Measurements from ENCODE around the gene THRSP.
"Not testable (repeated sequence)": the region's sequence is repeated elsewhere in the genome, so short reads cannot be mapped to it uniquely, and the experiment has no call there.

Gene THRSP

DNA sequence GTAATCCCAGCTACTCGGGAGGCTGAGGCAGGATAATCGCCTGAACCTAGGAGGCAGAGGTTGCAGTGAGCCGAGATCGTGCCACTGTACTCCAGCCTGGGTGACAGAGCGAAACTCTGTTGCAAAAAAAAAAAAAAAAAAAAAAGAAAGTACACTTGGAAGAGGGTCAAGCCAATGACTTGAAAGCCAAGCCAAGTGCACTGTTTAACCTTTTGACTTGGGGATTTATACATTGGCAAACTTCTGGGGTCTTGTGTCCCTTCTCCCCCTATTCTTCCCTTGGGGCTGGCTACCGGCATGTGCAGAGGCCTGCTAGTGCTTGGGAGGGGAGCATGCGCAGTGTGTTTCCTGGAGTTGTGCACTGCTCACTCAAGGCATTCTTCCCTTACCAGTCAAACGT, 14.3 kb upstream of the THRSP start:
- TF ChIP-seq, protein P1, sequence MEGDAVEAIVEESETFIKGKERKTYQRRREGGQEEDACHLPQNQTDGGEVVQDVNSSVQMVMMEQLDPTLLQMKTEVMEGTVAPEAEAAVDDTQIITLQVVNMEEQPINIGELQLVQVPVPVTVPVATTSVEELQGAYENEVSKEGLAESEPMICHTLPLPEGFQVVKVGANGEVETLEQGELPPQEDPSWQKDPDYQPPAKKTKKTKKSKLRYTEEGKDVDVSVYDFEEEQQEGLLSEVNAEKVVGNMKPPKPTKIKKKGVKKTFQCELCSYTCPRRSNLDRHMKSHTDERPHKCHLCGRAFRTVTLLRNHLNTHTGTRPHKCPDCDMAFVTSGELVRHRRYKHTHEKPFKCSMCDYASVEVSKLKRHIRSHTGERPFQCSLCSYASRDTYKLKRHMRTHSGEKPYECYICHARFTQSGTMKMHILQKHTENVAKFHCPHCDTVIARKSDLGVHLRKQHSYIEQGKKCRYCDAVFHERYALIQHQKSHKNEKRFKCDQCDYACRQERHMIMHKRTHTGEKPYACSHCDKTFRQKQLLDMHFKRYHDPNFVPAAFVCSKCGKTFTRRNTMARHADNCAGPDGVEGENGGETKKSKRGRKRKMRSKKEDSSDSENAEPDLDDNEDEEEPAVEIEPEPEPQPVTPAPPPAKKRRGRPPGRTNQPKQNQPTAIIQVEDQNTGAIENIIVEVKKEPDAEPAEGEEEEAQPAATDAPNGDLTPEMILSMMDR (IDR thresholded peaks at IDR 0.05; ENCODE audit: poor library complexity, severe bottlenecking) = no peak
- Histone ChIP-seq H3K27me3 (ENCODE audit: insufficient read depth, poor library complexity, severe bottlenecking) (no peaks in the 10 kb centered on the region), H3K4me3 (ENCODE audit: severe bottlenecking) (no peak overlapping the region), H3K27ac (ENCODE audit: poor library complexity, severe bottlenecking) (no peak overlapping the region), H3K36me3 (ENCODE audit: low read depth) (no peaks in the 10 kb centered on the region), H3K9me3 (ENCODE audit: severe bottlenecking) (no peaks in the 10 kb centered on the region), H3K4me1 (ENCODE audit: insufficient read depth, poor library complexity, severe bottlenecking) (peaks cover 9% of the 10 kb centered on the region)
- no peak for DNase-seq (ENCODE audit: low spot score)
- no peak for ATAC-seq (ENCODE audit: low read depth)

GRCh38 chr11:78050964-78051831, 12.5 kb upstream of the THRSP start:
- Histone ChIP-seq H3K9me3 (ENCODE audit: severe bottlenecking) (no peaks in the 10 kb centered on the region), H3K27ac (ENCODE audit: poor library complexity, severe bottlenecking) (peak overlapping the region; percentile 52), H3K4me1 (ENCODE audit: insufficient read depth, poor library complexity, severe bottlenecking) (peaks cover 9% of the 10 kb centered on the region), H3K4me3 (ENCODE audit: severe bottlenecking) (no peak overlapping the region), H3K36me3 (ENCODE audit: low read depth) (no peaks in the 10 kb centered on the region), H3K27me3 (ENCODE audit: insufficient read depth, poor library complexity, severe bottlenecking) (no peaks in the 10 kb centered on the region)
- DNase-seq (ENCODE audit: low spot score) = no peak
- ATAC-seq (ENCODE audit: low read depth) = peak; percentile 90
- TF ChIP-seq, protein P1 (IDR thresholded peaks at IDR 0.05; ENCODE audit: poor library complexity, severe bottlenecking) = no peak

DNA sequence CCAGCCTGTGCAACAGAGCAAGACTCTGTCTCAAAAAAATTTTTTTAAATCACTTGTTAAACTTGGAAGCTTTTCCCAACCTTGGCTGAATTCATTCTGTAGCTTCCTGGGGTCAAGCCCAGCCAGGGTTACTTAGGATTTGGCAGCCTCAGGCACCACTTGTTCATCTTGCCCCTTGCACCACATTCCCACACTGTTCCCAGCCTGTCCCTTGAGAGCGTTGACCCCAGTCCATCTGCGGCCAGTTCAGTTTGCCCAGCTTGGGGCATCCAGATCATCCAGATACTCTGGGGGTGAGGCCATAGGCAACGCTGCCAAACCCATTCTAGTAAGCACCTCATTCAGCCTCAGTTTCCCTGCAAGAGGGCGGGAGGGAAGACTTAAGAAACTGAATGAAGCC, 8.7 kb upstream of the THRSP start:
- no peaks in the 10 kb centered on the region for H3K36me3 ChIP-seq (ENCODE audit: low read depth)

GRCh38 chr11:78056093-78056492, 7.6 kb upstream of the THRSP start:
- Histone ChIP-seq H3K4me1 (ENCODE audit: insufficient read depth, poor library complexity, severe bottlenecking) (peaks cover 9% of the 10 kb centered on the region), H3K9me3 (ENCODE audit: severe bottlenecking) (no peaks in the 10 kb centered on the region), H3K36me3 (ENCODE audit: low read depth) (no peaks in the 10 kb centered on the region), H3K4me3 (ENCODE audit: severe bottlenecking) (no peak overlapping the region), H3K27me3 (ENCODE audit: insufficient read depth, poor library complexity, severe bottlenecking) (no peaks in the 10 kb centered on the region), H3K27ac (ENCODE audit: poor library complexity, severe bottlenecking) (no peak overlapping the region)
- DNase-seq (ENCODE audit: low spot score) (no peak), ATAC-seq (ENCODE audit: low read depth) (no peak)
- TF ChIP-seq, protein P1 (IDR thresholded peaks at IDR 0.05; ENCODE audit: poor library complexity, severe bottlenecking) = no peak

More for the DNA sequence above, 8.7 kb upstream of the THRSP start:
- DNase-seq (ENCODE audit: low spot score) (no peak), ATAC-seq (ENCODE audit: low read depth) (no peak)
- no peak overlapping the region for H3K27ac ChIP-seq (ENCODE audit: poor library complexity, severe bottlenecking)
- H3K27me3 ChIP-seq (ENCODE audit: insufficient read depth, poor library complexity, severe bottlenecking) = no peaks in the 10 kb centered on the region
- H3K9me3 ChIP-seq (ENCODE audit: severe bottlenecking) = no peaks in the 10 kb centered on the region
- no peak overlapping the region for H3K4me3 ChIP-seq (ENCODE audit: severe bottlenecking)
- TF ChIP-seq, protein P1 (IDR thresholded peaks at IDR 0.05; ENCODE audit: poor library complexity, severe bottlenecking) = no peak
- peaks cover 9% of the 10 kb centered on the region for H3K4me1 ChIP-seq (ENCODE audit: insufficient read depth, poor library complexity, severe bottlenecking)

DNA sequence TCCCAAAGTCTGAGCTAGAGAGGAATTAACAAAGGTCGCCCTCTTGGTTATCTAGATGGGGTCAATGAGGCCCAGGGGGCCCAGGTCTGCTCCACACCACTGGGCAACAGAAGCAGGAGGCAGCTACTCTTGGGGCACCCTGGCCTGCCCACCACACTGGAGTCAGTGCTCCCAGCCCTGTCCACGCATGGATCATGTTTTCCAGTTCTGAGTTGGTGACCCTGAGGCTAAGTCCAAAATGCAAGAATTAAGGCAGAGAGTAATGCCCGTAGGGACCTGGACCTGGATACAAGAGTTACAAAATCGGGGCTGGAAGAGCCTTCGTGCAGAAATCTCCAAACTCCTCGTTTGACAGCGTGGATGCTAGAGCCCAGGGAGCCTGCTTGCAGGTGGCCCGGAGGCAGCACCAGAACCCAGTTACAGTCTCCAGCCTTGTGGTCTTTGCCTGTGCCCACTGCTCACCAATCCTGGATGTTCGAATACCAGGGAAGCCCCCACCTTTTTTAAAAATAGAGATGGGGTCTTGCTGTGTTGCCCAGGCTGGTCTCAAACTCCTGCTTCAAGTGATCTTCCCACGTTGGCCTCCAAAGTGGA, 6.1 kb upstream of the THRSP start:
- DNase-seq (ENCODE audit: low spot score) (no peak), ATAC-seq (ENCODE audit: low read depth) (no peak)
- no peaks in the 10 kb centered on the region for H3K36me3 ChIP-seq (ENCODE audit: low read depth)
- no peaks in the 10 kb centered on the region for H3K9me3 ChIP-seq (ENCODE audit: severe bottlenecking)
- no peak overlapping the region for H3K4me3 ChIP-seq (ENCODE audit: severe bottlenecking)
- TF ChIP-seq, protein P1 (IDR thresholded peaks at IDR 0.05; ENCODE audit: poor library complexity, severe bottlenecking) = no peak
- no peaks in the 10 kb centered on the region for H3K27me3 ChIP-seq (ENCODE audit: insufficient read depth, poor library complexity, severe bottlenecking)
- no peaks in the 10 kb centered on the region for H3K4me1 ChIP-seq (ENCODE audit: insufficient read depth, poor library complexity, severe bottlenecking)
- H3K27ac ChIP-seq (ENCODE audit: poor library complexity, severe bottlenecking) = no peak overlapping the region

GRCh38 chr11:78059749-78060328, 3.8 kb upstream of the THRSP start:
- H3K4me1 ChIP-seq (ENCODE audit: insufficient read depth, poor library complexity, severe bottlenecking); H3K27ac ChIP-seq (ENCODE audit: poor library complexity, severe bottlenecking): not testable (repeated sequence)

More at GRCh38 chr11:78059749-78060328, 3.8 kb upstream of the THRSP start:
- not testable (repeated sequence) for H3K36me3 ChIP-seq (ENCODE audit: low read depth); DNase-seq (ENCODE audit: low spot score); H3K9me3 ChIP-seq (ENCODE audit: severe bottlenecking); H3K4me3 ChIP-seq (ENCODE audit: severe bottlenecking); H3K27me3 ChIP-seq (ENCODE audit: insufficient read depth, poor library complexity, severe bottlenecking)
- ATAC-seq (ENCODE audit: low read depth) = peak; percentile 61; the same call in 2 of the 3 replicates
